ENCODE data around the gene PRSS56.

Gene PRSS56

GRCh38 chr2:232502911-232503808 is 17.0 kb upstream of the PRSS56 start:
- DNase-seq (ENCODE audit: low spot score): peak; percentile 62
- TF ChIP-seq, protein P1, sequence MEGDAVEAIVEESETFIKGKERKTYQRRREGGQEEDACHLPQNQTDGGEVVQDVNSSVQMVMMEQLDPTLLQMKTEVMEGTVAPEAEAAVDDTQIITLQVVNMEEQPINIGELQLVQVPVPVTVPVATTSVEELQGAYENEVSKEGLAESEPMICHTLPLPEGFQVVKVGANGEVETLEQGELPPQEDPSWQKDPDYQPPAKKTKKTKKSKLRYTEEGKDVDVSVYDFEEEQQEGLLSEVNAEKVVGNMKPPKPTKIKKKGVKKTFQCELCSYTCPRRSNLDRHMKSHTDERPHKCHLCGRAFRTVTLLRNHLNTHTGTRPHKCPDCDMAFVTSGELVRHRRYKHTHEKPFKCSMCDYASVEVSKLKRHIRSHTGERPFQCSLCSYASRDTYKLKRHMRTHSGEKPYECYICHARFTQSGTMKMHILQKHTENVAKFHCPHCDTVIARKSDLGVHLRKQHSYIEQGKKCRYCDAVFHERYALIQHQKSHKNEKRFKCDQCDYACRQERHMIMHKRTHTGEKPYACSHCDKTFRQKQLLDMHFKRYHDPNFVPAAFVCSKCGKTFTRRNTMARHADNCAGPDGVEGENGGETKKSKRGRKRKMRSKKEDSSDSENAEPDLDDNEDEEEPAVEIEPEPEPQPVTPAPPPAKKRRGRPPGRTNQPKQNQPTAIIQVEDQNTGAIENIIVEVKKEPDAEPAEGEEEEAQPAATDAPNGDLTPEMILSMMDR (IDR thresholded peaks at IDR 0.05; ENCODE audit: borderline replicate concordance, control extremely low read depth, extremely low read depth, insufficient read depth, missing control alignments): no peak
- in situ Hi-C loops (cut with MboI; ENCODE audit: low sequenced_read_pairs, unreplicated experiment): no loop called here

DNA sequence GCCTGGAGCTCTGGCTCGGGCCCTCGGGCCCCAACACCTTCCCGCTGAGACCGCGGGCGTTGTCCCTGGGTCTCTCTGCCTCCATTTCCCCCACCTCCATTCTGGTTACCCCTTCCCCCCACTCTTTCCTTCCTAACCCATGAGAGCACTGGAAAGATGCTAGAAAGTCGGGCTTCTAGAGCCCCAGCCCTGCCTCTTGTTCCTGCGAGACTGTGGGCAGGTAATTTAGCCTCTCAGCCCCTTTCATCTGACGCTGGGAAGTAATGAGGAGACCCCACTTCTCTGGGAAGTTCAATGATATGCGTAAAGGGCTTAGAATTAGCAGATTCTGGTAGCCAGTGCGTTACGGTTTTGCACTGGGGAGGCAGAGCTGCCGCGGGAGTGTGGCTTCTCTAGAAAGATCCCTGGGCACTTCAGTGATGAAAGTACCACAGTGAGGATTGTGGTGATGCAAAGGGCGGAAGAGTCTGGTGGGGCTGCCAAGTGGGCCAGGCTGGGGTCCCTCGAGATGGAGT is 16.3 kb upstream of the PRSS56 start:
- TF ChIP-seq, protein P1 (IDR thresholded peaks at IDR 0.05; ENCODE audit: borderline replicate concordance, control extremely low read depth, extremely low read depth, insufficient read depth, missing control alignments): no peak
- DNase-seq (ENCODE audit: low spot score): no peak
- in situ Hi-C loops (cut with MboI; ENCODE audit: low sequenced_read_pairs, unreplicated experiment): no loop called here

GRCh38 chr2:232504438-232504837 is 15.8 kb upstream of the PRSS56 start:
- no peak for DNase-seq (ENCODE audit: low spot score)
- in situ Hi-C loops (cut with MboI; ENCODE audit: low sequenced_read_pairs, unreplicated experiment): no loop called here
- TF ChIP-seq, protein P1 (IDR thresholded peaks at IDR 0.05; ENCODE audit: borderline replicate concordance, control extremely low read depth, extremely low read depth, insufficient read depth, missing control alignments): no peak

DNA sequence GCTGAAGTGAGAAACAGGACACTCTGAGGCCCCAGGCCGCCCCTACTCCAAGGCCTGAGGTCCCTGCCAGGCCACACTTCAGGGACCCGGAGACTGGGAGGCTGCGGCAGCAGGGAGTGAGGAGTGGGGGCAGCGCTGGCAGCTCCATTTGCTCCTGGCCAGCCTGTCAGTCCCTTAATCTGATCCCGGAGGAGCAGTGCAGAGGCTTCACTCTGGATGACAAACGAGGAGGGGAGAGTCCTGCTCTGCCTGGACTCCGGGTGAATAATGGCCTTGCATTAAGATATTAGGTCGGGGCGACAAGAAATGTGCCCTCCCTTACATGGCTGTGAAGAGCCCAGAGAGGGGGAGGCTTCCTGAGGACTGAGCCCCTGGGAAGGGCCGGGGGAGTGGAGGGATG is 14.3 kb upstream of the PRSS56 start:
- in situ Hi-C loops (cut with MboI; ENCODE audit: low sequenced_read_pairs, unreplicated experiment): no loop called here
- DNase-seq (ENCODE audit: low spot score): no peak
- TF ChIP-seq, protein P1 (IDR thresholded peaks at IDR 0.05; ENCODE audit: borderline replicate concordance, control extremely low read depth, extremely low read depth, insufficient read depth, missing control alignments): no peak

- DNase-seq (ENCODE audit: low spot score): no peak
- TF ChIP-seq, protein P1 (IDR thresholded peaks at IDR 0.05; ENCODE audit: borderline replicate concordance, control extremely low read depth, extremely low read depth, insufficient read depth, missing control alignments): no peak
- in situ Hi-C loops (cut with MboI; ENCODE audit: low sequenced_read_pairs, unreplicated experiment): no loop called here
These were observed 13.5 kb upstream of the PRSS56 start for GRCh38 chr2:232506709-232507108.

GRCh38 chr2:232508251-232508650 is 11.9 kb upstream of the PRSS56 start:
- in situ Hi-C loops (cut with MboI; ENCODE audit: low sequenced_read_pairs, unreplicated experiment): no loop called here
- TF ChIP-seq, protein P1 (IDR thresholded peaks at IDR 0.05; ENCODE audit: borderline replicate concordance, control extremely low read depth, extremely low read depth, insufficient read depth, missing control alignments): no peak
- no peak for DNase-seq (ENCODE audit: low spot score)
